HG03095 (cell line): Measurements from ENCODE around the gene MYO1G.

ENCODE experiments used
- ATAC-seq: cut with Tn5 transposase; IDR thresholded peaks from one replicate; pipeline ENCODE4 v1.9.1; 2021; ENCODE audit warnings: moderate library complexity; ENCODE audit not compliant: unreplicated experiment

The MYO1G gene

DNA sequence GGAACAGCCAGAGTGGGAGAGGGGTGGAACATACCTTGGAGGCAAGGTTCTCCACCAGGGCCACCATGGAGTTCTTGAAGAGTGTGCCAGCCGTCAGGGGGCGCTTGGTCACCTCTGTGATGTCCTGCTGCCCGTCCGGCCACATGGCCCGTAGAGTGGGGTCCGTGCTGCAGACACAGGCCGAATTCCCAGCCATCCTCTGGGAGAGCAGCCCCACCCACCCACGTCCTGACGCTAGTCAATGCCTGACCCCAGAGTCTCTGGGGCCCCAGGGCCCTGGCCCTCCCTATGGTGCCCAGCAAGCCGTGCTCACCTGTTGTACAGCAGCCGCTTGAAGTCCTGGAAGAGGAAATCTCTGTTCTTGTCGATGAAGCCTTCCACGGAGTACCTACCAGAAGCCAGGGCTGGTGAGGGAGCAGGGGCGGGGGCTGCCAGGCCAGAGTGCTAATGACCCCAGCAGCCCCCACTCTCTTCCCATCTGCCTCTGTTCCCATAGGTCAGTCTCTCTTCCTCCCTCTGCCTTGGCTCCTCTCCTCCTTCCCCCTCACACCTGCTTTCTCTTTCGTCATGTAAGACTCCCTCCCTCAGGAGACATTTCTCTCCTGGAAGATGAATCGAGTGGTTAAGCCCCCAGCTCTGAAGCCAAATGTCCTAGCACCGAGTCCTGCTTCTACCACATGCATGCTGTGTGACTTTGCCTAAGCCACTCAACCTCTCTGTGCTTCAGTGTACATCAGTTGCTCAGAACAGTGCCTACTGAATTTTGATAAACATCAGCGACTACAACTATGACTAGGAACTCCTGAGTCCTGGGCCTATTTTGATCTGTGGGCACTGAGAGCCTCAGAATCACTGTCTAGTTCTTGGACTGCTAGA lies 11.0 kb downstream of the MYO1G start:
- ATAC-seq, result no peak

DNA sequence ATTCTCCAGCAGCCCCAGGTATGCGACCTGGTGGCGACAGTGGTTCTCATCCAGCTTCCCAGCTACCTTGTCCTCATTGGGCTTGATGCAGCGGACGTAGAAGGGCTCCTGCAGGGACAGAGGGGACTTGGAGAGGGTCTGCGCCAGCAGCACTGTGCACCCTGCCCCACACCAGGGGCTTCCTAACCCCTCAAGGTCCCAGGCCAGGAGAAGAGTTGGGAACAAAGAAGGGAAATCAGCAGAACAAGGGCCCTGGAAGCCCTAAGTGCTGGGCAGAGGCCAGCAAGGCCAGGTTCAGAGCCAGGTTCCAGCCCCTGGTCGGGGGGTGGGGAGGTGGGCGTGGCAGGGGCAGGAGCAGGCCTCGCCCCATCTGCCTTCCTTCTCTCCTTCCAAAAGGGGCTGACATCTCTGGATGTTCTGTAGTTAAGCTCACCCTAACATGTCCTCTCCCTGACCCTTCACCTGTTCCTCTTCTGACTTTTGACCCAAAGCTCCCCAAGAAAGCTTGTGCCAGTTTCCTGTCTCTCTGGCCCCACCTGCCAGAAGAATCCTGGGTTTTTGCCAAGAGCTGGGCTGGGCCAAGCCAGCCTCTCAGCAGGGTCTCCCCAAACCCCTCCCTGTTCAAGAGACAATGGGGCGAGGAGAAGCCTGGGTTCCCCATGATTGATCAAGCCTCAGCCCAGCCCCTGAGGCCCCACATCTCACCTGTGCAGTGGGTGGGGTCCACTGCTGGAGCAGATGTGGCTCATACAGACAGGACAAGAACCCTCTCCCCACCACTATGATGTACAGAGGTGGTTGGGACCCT lies 11.9 kb downstream of the MYO1G start:
- ATAC-seq, result no peak

DNA sequence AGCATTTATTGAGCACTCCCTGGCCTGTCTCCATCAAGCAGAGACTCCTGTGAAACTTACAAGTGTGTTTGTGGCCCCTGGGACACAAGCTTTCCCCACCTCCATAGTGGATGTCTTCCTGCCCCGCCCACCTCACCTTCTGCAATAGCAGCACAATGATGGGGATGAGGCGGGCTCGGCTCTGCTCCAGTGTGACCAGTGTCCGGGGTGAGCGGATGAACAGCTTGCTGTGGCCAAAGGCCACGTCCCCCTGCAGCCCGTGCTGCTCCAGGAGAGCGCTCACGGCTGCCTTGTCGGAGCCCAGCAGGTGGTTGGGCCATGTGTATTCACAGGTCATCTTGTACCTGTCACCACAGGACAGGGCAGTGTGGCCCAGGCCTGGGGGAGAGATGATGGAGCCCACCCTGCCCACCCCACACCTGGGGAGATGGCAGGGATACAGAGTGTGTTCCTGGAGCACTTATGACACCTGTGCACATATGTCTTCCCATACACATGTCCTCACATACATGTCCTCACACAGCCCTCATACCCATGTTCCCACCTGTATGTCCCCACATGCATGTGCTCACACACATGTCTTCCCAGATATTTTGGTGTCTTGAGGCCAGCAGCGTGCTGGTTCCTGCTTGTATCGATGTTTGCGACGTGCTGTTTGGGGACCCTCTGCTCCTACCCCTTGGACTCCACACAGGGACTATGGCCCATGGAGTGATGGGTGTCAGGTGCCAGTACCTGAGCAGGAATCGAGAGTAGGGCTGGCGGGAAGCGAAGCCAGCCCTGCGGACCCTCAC lies 12.7 kb downstream of the MYO1G start:
- ATAC-seq, result no peak

DNA sequence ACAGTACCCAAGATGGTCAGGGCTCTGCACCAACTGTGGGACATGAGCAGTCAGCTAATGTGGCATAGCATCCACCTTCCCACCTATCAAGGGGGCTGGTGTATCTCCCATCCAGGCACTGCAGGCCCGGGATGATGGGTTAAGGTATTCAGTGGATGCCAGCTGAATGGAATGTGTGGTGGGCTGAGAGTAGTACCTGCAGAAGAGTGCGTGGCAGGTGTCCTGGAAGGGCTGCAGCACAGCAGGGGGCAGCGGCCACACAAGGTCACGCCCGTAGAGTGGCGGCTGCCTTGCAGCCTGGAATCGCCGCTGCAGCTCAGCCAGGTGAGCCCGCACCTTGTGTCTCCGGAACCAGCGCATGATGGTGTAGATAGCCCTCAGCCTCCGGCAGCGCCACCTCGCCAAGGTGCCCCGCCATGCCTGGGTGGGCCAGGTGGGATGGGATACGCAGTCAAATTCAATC lies 13.3 kb downstream of the MYO1G start:
- no peak for ATAC-seq

DNA sequence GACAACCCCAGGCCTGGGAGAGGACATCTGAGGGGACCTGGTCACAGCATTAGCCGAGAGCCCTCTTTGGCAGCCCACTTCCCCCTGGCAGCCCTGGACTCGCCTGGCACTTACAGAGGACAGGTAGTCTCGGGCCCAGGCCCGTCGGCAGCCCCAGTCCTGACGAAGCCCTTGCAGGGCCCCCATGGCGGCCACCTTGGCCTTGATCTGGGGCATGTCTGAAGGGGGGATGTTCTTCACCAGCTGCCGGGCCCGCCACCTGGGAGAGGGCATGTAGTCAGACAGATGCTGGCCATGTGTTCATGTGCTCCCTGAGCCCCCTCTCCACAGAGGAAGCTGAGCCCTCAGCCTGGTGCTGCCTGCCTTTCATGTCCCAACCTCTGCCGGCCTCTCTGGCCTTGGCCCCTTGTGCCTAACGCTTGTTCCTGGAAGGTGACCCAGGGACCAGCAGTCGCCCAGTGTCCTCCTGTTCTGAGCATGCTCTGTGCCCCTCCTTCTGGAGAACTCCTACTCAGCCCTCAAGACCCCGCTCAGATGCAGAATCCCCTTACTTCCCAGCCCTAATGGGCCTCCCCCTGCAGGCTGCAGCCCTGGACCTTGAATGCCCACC lies 13.9 kb downstream of the MYO1G start:
- ATAC-seq, result no peak

DNA sequence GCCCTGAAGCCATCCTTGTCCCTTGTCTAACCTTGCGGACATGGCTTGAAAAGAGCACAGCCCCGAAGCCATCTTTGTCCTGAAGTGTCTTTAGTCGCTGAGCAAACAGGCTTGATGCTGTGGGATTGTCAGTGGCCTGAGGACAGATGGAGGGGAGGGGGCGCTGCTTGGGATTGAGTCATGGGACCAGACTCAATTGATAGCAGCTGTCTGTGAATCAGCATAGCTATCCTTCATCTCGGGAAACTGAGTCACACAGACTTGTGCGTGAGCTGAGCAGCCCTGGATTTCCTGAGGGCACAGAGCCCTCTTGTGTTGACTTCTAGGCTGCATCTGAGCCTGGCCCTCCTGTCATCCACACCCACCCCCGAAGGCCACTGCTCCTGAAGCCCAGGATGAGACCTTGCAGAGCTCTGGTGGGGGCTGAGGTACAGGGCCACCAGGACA lies 14.4 kb downstream of the MYO1G start:
- ATAC-seq, result no peak

DNA sequence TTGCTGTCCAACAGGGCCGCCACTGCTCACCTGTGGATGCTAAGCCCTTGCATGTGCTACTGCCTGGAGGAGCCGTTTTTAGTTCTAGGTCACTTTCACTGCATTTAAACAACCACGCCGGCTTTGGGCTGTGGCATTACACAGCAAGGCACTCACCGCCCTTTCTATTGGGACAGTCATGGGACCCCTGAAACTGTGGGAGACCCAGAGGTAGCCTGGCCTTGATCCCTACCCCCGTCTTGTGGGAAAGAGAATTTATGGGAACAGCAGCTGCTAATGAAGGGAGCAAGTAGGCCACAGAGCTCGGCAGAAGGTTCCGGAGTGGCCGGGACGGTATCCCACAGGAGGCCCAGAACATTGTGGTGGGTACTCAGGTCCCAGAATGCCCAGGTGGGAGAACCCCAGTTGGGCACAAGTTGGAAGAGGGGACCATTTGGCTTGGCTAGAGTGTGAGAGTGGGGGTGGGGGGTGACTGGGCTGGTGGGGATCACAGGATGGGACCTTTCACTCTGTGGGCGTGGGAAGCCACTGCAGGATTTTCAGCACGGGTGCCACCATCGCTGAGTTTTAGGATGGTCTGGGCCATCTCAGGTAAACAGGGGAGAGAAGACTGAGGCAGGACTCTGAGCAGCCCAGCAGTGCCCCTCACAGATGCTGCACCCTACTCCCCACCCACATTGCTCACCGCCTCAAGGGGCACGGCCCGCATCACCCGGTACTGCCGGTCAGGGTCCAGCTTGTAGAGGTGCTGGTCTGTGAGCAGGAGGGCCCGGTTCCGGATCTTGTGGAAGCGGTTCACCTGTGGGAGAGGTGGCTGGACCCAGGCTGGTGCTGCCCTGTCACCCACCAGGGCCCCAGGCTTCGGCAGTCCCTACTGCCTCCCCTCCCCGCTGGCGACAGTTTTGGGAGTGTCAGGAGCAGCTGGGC lies 15.2 kb downstream of the MYO1G start:
- no peak for ATAC-seq

DNA sequence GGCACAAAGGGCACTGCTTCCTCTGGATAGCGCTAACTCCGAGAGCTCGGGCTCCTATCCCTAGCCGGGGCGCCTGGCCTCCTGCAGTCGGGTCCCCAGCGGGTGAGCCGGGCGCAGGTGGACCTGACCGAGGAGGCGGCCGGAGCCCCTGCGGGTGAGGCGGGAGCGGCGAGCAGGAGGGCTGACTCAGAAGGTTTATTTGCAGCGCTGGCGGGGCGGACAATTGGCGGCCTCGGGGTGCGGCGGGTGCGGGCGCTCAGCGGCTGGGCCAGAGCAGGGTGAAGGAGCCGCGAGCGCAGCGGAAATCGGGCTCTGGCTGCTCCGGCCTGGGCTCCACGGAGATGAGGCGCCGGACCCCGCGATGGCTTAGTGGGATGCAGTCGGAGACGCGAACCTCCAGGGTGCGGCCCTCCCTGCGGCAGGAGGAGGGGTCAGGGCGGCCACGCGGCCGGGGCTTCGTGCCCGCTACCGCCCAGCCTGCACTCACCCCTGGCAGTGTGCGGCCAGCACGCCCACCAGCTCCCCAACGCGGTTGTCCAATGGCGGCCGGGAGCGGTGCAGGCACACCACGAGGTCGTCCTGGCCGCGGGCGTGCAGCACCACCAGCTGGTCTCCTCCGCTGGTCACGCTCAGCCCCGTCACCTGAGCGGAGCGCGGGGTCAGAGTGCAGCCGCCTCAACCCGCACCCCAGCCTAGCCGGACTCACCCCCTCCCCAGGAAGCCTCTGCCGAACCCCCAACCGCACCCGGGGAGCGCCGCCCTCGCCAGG lies 16.1 kb downstream of the MYO1G start:
- no peak for ATAC-seq

DNA sequence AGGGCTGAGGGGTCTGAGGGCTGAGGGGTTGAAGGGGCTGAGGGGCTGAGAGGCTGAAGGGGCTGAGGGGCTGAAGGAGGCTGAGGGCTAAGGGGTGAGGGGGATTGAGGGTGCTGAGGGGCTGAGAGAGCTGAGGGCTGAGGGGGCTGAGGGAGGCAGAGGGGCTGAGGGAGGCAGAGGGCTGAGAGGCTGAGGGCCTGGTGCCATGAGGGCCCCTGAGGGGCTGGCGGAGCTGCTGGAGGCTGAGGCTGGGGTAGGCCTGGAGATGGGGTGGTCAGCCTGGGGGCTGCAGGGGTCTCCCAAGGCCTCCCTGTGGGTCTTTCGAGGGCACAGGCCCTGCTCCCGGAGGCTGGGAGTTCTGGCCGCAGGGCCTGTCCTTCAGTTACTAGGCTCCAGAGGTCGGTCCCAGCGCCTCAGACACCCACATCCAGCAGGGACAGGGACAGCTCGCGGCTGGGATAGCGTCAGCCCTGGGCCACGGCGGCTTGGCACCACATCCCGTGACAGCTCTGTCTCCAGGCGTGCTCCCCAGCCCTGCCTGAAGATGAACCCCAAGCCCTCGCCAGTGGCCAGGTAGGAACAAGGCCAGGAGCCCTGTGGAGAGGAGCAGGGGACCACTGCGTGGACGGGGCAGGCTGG lies 16.9 kb downstream of the MYO1G start:
- no peak for ATAC-seq

DNA sequence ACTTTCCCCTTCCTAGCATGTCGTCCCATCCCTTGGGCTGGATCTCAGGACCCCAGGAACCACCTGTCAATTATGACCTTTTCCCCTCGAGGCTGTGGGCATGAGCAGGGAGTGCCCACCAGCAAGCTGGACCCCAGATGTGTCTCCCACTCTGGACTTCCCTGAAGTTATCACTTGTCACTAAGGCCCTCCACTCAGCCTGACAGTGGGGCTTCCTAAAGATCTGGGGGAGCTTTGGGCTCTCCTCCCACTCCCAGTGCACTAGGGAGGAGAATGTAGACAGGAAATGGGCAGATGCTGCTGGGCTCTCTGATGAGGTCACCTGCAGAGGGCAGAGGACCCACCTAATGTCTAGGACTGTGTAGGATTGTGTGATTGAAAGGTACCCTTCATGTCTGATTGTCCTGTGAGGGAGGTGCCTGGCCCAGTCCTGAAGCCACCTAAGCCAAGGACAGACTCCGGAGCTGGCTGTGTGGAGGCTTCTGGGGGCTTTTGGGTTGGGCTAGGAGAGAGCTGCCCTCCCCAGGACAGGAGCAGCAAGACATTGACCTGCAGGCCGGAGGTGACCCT lies 18.7 kb downstream of the MYO1G start:
- ATAC-seq, result no peak

DNA sequence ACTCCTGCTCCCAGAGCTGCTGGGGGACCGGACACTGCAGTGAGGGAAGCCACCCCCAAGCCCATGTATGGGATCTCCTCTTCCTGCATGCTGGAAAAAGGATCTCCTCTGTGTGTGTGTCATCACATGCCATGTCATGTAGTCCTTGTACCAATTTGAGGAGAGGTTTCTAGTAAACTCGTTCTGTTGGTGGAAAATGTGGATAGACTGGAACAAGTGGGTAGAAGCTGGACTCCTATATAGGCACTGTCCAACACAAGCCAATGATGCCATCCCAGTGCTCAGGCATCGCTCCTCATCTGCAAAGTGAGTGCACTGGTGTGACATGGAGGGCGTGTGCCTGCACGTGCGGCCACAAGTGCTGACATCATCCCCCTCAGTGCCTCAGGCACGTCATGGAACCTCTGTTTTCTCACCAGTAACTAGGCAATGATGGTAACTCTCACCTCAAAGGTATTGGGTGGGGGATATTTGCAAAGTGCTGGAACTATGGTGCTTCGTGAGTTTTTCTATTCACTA lies 19.3 kb downstream of the MYO1G start:
- no peak for ATAC-seq

DNA sequence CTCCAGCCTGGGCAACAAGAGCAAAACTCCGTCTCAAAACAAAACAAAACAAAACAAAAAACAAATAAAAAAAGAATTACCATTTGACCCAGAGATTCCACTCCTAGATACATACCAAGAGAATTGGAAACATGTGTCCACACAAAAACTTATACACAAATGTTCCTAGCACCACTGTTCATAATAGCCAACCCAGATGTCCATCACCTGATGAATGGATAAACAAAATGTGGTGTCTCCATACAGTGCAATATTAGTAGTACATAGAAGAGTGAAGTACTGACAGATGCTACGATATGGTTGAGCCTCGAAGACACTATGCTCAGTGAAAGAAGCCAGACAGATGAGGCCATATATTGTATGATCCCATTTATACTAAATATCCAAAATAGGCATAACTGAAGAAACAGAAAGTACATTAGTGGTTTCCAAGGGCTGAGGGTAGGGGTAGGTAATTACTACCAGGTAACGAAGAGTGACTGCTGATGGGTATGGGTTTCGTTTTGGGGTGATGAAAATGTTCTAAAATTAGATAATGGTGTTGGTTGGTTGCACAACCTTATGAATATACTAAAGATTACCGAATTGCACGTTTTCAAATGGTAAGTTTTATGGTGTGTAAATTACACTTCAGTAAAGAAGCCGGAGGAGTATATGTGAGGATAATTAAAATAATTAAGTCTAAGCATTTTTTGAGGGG lies 20.0 kb downstream of the MYO1G start:
- no peak for ATAC-seq

DNA sequence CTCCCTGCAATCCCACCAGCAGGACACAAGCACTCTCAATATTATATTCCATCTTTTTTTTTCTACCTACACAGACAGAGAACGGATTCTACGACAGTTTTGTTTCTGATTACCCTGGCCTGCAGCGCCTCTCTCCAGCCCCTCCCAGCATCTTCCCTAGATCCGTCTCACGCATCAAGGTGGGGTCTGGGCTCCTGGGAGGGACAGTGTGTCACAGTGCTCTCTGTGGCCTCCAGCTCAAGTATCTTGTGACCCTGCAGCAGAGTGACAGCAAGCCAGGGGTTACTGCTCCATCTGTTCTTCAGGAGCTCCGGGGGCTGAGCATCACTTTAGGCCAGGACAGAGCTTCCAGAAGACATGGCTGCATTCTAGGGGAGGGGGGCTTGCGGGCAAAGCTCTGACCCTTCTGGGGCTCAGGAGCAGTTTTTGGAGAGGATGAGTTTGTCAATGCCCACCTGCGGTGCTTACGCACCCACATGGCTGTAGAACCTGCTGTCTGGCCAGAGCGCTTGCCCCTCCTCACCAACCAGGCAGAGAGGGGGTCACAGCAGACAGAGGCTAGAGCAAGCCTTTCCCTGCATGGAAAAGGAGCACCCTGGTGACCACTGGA lies 22.6 kb downstream of the MYO1G start:
- ATAC-seq, result no peak

DNA sequence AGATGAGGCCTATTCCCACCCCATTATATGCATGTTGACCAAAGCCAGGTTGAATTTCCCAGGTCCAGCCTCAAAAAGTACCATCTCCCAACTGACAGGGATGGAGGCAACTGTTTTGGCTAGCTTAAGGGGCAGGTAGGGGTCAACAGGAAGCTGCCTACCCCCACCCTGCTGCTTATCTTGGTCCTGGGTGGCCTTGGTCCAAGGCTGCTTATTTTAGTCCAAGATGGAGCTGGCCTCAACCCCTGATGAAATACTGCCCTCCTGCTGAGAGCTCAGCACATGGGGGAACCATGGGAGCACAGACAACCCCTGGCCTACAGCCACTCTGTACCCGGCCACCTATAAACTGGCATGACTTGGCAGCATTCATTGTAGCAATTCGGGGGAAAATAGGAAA lies 23.1 kb downstream of the MYO1G start:
- ATAC-seq, result no peak

DNA sequence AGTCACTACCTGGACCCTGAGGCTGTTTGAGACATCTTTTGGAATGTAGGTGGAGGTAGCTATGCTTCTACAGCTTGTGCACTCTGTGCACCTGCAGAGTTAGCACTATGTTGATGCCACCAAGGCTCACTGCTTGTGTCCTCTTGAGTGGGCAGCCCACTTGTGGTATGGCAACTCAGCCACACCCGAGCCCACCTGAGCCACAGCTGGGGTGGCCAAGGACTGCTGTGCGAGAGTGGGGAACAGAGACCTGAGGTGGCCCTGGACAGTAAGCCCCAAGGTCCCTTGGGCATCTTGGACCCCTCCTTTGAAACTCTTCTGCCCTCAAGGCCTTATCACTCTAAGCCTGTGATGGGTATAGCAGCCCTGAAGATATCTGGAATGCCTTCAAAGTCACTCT lies 25.7 kb downstream of the MYO1G start:
- no peak for ATAC-seq

DNA sequence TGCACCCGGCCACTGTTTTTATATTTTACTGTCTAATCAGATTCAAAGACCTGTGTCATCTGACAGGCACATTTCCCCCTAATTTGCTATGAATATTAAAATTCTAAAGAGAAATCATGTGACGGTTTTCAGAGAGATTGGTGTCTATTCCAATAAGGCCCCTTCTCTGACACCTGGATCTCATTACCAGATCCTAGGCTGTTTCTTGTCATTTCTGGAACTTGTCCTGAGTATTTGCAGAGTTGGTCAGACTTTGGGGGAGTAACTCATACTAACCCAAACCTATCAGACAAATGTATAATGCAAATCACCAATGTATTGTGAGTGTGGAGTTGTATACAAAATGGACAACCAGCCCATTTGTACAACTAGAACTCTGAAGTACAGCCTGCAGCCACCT lies 29.5 kb downstream of the MYO1G start:
- ATAC-seq, result no peak

DNA sequence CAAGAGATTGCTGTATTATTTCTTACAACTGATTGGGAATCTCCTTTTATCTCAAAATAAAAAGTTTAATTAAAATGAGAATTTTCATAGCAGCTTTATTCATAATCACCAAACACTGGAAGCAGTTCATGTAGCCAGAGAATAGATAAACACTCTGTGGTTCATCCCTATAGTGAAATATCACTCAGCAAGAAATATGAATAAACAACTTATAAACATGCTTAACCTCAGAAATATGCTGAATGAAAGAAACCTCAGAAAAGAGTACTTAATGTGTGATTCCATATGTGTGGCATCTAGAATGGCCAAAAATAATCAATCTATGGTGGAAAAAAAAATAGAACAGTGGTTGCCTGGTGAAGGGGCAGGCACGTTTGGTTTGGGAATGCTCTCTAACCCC lies 33.3 kb downstream of the MYO1G start:
- no peak for ATAC-seq
